Measurements from ENCODE around the gene PLA2R1. TPM values are rescaled to one million over a fixed set of nuclear protein-coding genes. Genes with fewer than 3 reads are reported as not detected.
A peak's percentile ranks its signal among the peaks of the same experiment; 100 is the strongest.

PLA2R1 gene
- total RNA-seq, 2 experiments from 2014 or later, result 0.02 TPM; not detected in 1

GRCh38 chr2:160022162-160022561 lies 40.3 kb downstream of the PLA2R1 start:
- H3K4me3 Mint-ChIP-seq, result no peak overlapping the region
- no peak overlapping the region for H3K27ac Mint-ChIP-seq
- ATAC-seq (no peak), DNase-seq (no peak)
- peaks cover 2% of the 10 kb centered on the region for H3K9me3 Mint-ChIP-seq (ENCODE audit: low read depth)
- POLR2A ChIA-PET, result no interaction called here
- H3K36me3 Mint-ChIP-seq (ENCODE audit: low read depth), result no peaks in the 10 kb centered on the region
- intact Hi-C loops (cut with DNase I, micrococcal nuclease), result loop anchor here in 1 of 2 experiments (5.0 kb wide), 2 partner anchors 225 to 1120 kb away; partner anchors contain the start of gene CD302
- H3K4me1 Mint-ChIP-seq, result no peaks in the 10 kb centered on the region
- CTCF ChIA-PET, result interaction anchor here (0.6 to 1.5 kb wide), 16 partner anchors 11 to 843 kb away, joined by 3 to 5 read pairs (median 3); no protein-coding TSS in a partner anchor
- peaks cover 2% of the 10 kb centered on the region for H3K27me3 Mint-ChIP-seq

- intact Hi-C loops (cut with DNase I, micrococcal nuclease), result loop anchor here in 1 of 2 experiments (5.0 kb wide), 2 partner anchors 222 to 1117 kb away; partner anchors contain the start of gene CD302
- DNase-seq, result no peak
- ATAC-seq, result no peak
- peaks cover 2% of the 10 kb centered on the region for H3K9me3 Mint-ChIP-seq (ENCODE audit: low read depth)
- H3K4me3 Mint-ChIP-seq, result no peak overlapping the region
- no peak overlapping the region for H3K27ac Mint-ChIP-seq
- no peaks in the 10 kb centered on the region for H3K4me1 Mint-ChIP-seq
- H3K36me3 Mint-ChIP-seq (ENCODE audit: low read depth), result no peaks in the 10 kb centered on the region
- CTCF ChIA-PET, result interaction anchor here (0.5 kb wide), 1 partner anchor 517 kb away, joined by 3 read pairs; no protein-coding TSS in a partner anchor
- POLR2A ChIA-PET, result no interaction called here
- peaks cover 3% of the 10 kb centered on the region for H3K27me3 Mint-ChIP-seq
These were observed 42.9 kb downstream of the PLA2R1 start for GRCh38 chr2:160019374-160020090.

GRCh38 chr2:160015746-160016145 lies 46.7 kb downstream of the PLA2R1 start:
- CTCF ChIA-PET, result no interaction called here
- no peaks in the 10 kb centered on the region for H3K9me3 Mint-ChIP-seq (ENCODE audit: low read depth)
- no peaks in the 10 kb centered on the region for H3K4me1 Mint-ChIP-seq
- H3K27ac Mint-ChIP-seq, result no peak overlapping the region
- POLR2A ChIA-PET, result interaction anchor here (0.7 kb wide), 1 partner anchor 506 kb away, joined by 3 read pairs; no protein-coding TSS in a partner anchor
- peaks cover 3% of the 10 kb centered on the region for H3K27me3 Mint-ChIP-seq
- no peak for ATAC-seq
- H3K36me3 Mint-ChIP-seq (ENCODE audit: low read depth), result no peaks in the 10 kb centered on the region
- no peak for DNase-seq
- intact Hi-C loops (cut with DNase I, micrococcal nuclease), result no loop called here
- H3K4me3 Mint-ChIP-seq, result no peak overlapping the region

GRCh38 chr2:160014227-160014626 lies 48.2 kb downstream of the PLA2R1 start:
- Mint-ChIP-seq H3K9me3 (ENCODE audit: low read depth) (no peaks in the 10 kb centered on the region), H3K27ac (no peak overlapping the region), H3K4me1 (no peaks in the 10 kb centered on the region), H3K27me3 (peaks cover 3% of the 10 kb centered on the region), H3K36me3 (ENCODE audit: low read depth) (no peaks in the 10 kb centered on the region), H3K4me3 (no peak overlapping the region)
- ATAC-seq, result no peak
- no peak for DNase-seq
- intact Hi-C loops (cut with DNase I, micrococcal nuclease), result no loop called here
- ChIA-PET CTCF (interaction anchor here (0.5 to 1.1 kb wide), 4 partner anchors 9 to 1385 kb away, joined by 3 to 4 read pairs (median 3); no protein-coding TSS in a partner anchor), POLR2A (no interaction called here)

- CTCF ChIA-PET, result interaction anchor here (0.6 kb wide), 1 partner anchor 152 kb away, joined by 3 read pairs; no protein-coding TSS in a partner anchor
- H3K9me3 Mint-ChIP-seq (ENCODE audit: low read depth), result no peaks in the 10 kb centered on the region
- POLR2A ChIA-PET, result no interaction called here
These were observed 51.9 kb downstream of the PLA2R1 start for GRCh38 chr2:160010361-160011145.

GRCh38 chr2:160007111-160007510 lies 55.3 kb downstream of the PLA2R1 start:
- CTCF ChIA-PET, result interaction anchor here (1.0 kb wide), 1 partner anchor 16 kb away, joined by 5 read pairs; no protein-coding TSS in a partner anchor
- Mint-ChIP-seq H3K27ac (no peak overlapping the region), H3K9me3 (ENCODE audit: low read depth) (no peaks in the 10 kb centered on the region), H3K4me3 (no peak overlapping the region), H3K27me3 (peaks cover 3% of the 10 kb centered on the region), H3K4me1 (no peaks in the 10 kb centered on the region), H3K36me3 (ENCODE audit: low read depth) (no peaks in the 10 kb centered on the region)
- DNase-seq, result no peak
- POLR2A ChIA-PET, result no interaction called here
- intact Hi-C loops (cut with DNase I, micrococcal nuclease), result no loop called here
- no peak for ATAC-seq

More at GRCh38 chr2:160010361-160011145, 51.9 kb downstream of the PLA2R1 start:
- no peaks in the 10 kb centered on the region for H3K4me1 Mint-ChIP-seq
- no peak overlapping the region for H3K4me3 Mint-ChIP-seq
- intact Hi-C loops (cut with DNase I, micrococcal nuclease), result no loop called here
- no peaks in the 10 kb centered on the region for H3K36me3 Mint-ChIP-seq (ENCODE audit: low read depth)
- DNase-seq, result no peak
- peaks cover 2% of the 10 kb centered on the region for H3K27me3 Mint-ChIP-seq
- H3K27ac Mint-ChIP-seq, result no peak overlapping the region
- no peak for ATAC-seq

GRCh38 chr2:160006475-160006874 lies 55.9 kb downstream of the PLA2R1 start:
- no peak overlapping the region for H3K27ac Mint-ChIP-seq
- DNase-seq (no peak), ATAC-seq (no peak)
- POLR2A ChIA-PET, result no interaction called here
- intact Hi-C loops (cut with DNase I, micrococcal nuclease), result no loop called here
- no peaks in the 10 kb centered on the region for H3K36me3 Mint-ChIP-seq (ENCODE audit: low read depth)
- CTCF ChIA-PET, result interaction anchor here (1.0 kb wide), 1 partner anchor 16 kb away, joined by 5 read pairs; no protein-coding TSS in a partner anchor
- no peaks in the 10 kb centered on the region for H3K4me1 Mint-ChIP-seq
- peaks cover 3% of the 10 kb centered on the region for H3K27me3 Mint-ChIP-seq
- no peak overlapping the region for H3K4me3 Mint-ChIP-seq
- no peaks in the 10 kb centered on the region for H3K9me3 Mint-ChIP-seq (ENCODE audit: low read depth)

GRCh38 chr2:160005908-160006307 lies 56.5 kb downstream of the PLA2R1 start:
- DNase-seq (no peak), ATAC-seq (no peak)
- peaks cover 3% of the 10 kb centered on the region for H3K27me3 Mint-ChIP-seq
- no peak overlapping the region for H3K27ac Mint-ChIP-seq
- no peaks in the 10 kb centered on the region for H3K9me3 Mint-ChIP-seq (ENCODE audit: low read depth)
- H3K4me3 Mint-ChIP-seq, result no peak overlapping the region
- no peaks in the 10 kb centered on the region for H3K4me1 Mint-ChIP-seq
- ChIA-PET CTCF (interaction anchor here (1.0 kb wide), 1 partner anchor 17 kb away, joined by 5 read pairs; no protein-coding TSS in a partner anchor), POLR2A (no interaction called here)
- intact Hi-C loops (cut with DNase I, micrococcal nuclease), result no loop called here
- no peaks in the 10 kb centered on the region for H3K36me3 Mint-ChIP-seq (ENCODE audit: low read depth)

- Mint-ChIP-seq H3K9me3 (ENCODE audit: low read depth) (no peaks in the 10 kb centered on the region), H3K4me1 (no peaks in the 10 kb centered on the region), H3K36me3 (ENCODE audit: low read depth) (no peaks in the 10 kb centered on the region), H3K4me3 (no peak overlapping the region), H3K27me3 (peaks cover 3% of the 10 kb centered on the region), H3K27ac (no peak overlapping the region)
- DNase-seq (no peak), ATAC-seq (no peak)
- intact Hi-C loops (cut with DNase I, micrococcal nuclease), result no loop called here
- ChIA-PET CTCF (no interaction called here), POLR2A (no interaction called here)
These were observed 56.9 kb downstream of the PLA2R1 start for GRCh38 chr2:160005476-160005875.

- ChIA-PET CTCF (interaction anchor here (2.8 kb wide), 1 partner anchor 14 kb away, joined by 9 read pairs; no protein-coding TSS in a partner anchor), POLR2A (no interaction called here)
- Mint-ChIP-seq H3K4me1 (no peaks in the 10 kb centered on the region), H3K27ac (no peak overlapping the region), H3K4me3 (no peak overlapping the region), H3K9me3 (ENCODE audit: low read depth) (no peaks in the 10 kb centered on the region), H3K36me3 (ENCODE audit: low read depth) (no peaks in the 10 kb centered on the region), H3K27me3 (peaks cover 15% of the 10 kb centered on the region)
- ATAC-seq (no peak), DNase-seq (peak; percentile 29)
- intact Hi-C loops (cut with DNase I, micrococcal nuclease), result no loop called here
These were observed 63.5 kb downstream of the PLA2R1 start for GRCh38 chr2:159998961-159999360.

GRCh38 chr2:159998243-159998642 lies 64.2 kb downstream of the PLA2R1 start:
- DNase-seq (no peak), ATAC-seq (no peak)
- intact Hi-C loops (cut with DNase I, micrococcal nuclease), result no loop called here
- Mint-ChIP-seq H3K4me3 (no peak overlapping the region), H3K27me3 (peaks cover 18% of the 10 kb centered on the region), H3K27ac (no peak overlapping the region), H3K4me1 (no peaks in the 10 kb centered on the region), H3K36me3 (ENCODE audit: low read depth) (no peaks in the 10 kb centered on the region), H3K9me3 (ENCODE audit: low read depth) (no peaks in the 10 kb centered on the region)
- POLR2A ChIA-PET, result no interaction called here
- CTCF ChIA-PET, result interaction anchor here (0.8 to 2.8 kb wide), 2 partner anchors 14 to 867 kb away, joined by 4 to 9 read pairs; no protein-coding TSS in a partner anchor

All from activated CD4-positive, alpha-beta T cell treated with anti-CD3 and anti-CD28 coated beads for 36 hours (primary cell).